Brain microvascular endothelial cell (primary cell): ENCODE measurements around the gene DNAJC17.

Experiments used
- DNase-seq: peaks from one replicate; pipeline ENCODE4 v3.0.0-alpha.2; 2020
- H3K27ac ChIP-seq: fragments of 250-450 bp; sonication (Bioruptor Pico); 2 replicates; pipeline ENCODE4 v1.5.1; 2020; ENCODE audit warnings: mild to moderate bottlenecking, moderate library complexity
- H3K27me3 ChIP-seq: fragments of 250-450 bp; sonication (Bioruptor Pico); replicated peaks from 2 replicates; pipeline ENCODE4 v1.5.1; 2020; ENCODE audit warnings: mild to moderate bottlenecking
- H3K36me3 ChIP-seq: fragments of 250-450 bp; sonication (Bioruptor Pico); replicated peaks from 2 replicates; pipeline ENCODE4 v1.5.1; 2020; ENCODE audit warnings: mild to moderate bottlenecking
- H3K4me3 ChIP-seq: 2 replicates; pipeline ENCODE4 v1.5.1; 2011; ENCODE audit warnings: low read depth, mild to moderate bottlenecking, control low read depth, low read length, moderate library complexity
- in situ Hi-C: cut with HindIII; loops from 2 replicates; pipeline ENCODE4 v1.10.0; 2017; ENCODE audit warnings: low sequenced_read_pairs, low pct_ligation_motif_present
- TF ChIP-seq, protein P1 (sequence below): IDR thresholded peaks from 2 replicates; pipeline ENCODE4 v1.5.1; 2011; ENCODE audit warnings: low read depth, mild to moderate bottlenecking, moderate library complexity, low read length, control low read depth, inconsistent platforms; ENCODE audit errors: missing control alignments

Gene DNAJC17

DNA sequence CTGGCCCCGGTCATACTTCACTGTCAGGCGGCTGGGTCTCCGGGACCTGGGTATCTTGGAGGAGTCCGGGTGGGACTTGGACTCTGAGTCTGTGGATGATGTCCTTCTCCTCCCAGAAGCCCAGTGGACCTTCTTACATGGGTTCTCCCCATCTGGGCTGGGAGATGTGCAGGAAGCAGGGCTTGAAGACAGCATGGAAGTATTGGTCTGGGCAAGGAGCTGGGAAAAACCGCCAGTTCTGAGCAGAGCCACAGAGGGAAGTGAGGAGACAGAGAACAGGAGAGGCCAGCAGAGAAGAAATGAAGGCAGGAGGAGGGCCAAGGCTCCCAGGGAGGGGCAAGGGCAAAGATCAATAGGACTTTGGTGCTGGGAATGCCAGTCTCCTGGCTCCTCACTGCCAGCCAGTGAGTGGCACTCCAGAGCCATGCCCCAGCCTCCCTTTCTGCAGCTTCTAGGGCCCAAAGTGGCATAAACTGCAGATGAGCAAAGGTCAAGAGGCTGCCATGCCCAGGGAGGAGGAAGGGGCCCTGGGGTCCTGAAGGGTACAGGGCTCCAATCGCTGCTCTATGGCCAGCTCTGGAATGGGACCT, 21.3 kb upstream of the DNAJC17 start, which contains the start of gene PPP1R14D:
Gene PPP1R14D (minus strand): TSS at position 262 of the 590 bp plus-strand sequence. CDS start 67 bp downstream, at position 195.
- H3K36me3 ChIP-seq, result no peaks in the 10 kb centered on the region
- no peak for DNase-seq
- no peaks in the 10 kb centered on the region for H3K27me3 ChIP-seq
- H3K27ac ChIP-seq, result no peak within 1 kb of the TSS
- in situ Hi-C loops, result no loop called here
- TF ChIP-seq, protein P1, sequence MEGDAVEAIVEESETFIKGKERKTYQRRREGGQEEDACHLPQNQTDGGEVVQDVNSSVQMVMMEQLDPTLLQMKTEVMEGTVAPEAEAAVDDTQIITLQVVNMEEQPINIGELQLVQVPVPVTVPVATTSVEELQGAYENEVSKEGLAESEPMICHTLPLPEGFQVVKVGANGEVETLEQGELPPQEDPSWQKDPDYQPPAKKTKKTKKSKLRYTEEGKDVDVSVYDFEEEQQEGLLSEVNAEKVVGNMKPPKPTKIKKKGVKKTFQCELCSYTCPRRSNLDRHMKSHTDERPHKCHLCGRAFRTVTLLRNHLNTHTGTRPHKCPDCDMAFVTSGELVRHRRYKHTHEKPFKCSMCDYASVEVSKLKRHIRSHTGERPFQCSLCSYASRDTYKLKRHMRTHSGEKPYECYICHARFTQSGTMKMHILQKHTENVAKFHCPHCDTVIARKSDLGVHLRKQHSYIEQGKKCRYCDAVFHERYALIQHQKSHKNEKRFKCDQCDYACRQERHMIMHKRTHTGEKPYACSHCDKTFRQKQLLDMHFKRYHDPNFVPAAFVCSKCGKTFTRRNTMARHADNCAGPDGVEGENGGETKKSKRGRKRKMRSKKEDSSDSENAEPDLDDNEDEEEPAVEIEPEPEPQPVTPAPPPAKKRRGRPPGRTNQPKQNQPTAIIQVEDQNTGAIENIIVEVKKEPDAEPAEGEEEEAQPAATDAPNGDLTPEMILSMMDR, result no peak
- no peak within 1 kb of the TSS for H3K4me3 ChIP-seq

DNA sequence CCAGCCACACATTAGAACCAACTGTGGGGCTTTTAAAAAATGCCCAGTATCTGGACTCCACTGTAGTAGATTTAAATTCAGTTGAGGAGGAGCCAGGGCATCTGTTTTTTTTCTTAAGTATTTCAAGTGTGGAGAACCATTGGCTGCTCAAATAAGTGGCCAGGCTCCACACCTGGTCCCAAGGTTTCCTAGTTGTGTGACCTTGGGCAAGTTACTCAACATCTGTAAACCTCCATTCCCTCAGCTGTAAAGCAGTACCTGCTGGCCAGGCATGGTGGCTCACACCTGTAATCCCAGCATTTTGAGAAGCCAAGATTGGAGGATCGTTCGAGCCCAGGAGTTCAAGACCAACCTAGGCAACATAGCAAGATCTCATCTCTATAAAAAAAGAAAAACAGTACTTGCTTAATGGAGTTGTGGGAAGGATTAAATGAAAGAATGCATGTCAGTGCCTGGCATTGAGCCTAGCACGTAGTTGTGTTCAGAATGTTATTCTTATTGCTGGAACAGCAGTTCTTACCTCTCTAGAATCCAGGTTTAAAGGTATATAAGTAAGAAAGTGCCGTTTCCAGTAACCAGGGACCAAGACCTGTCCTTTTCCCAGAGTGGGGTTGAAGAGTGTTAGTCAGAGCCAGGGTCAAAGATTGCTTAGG, 19.3 kb upstream of the DNAJC17 start:
- in situ Hi-C loops, result no loop called here
- H3K36me3 ChIP-seq, result no peaks in the 10 kb centered on the region
- no peak overlapping the region for H3K27ac ChIP-seq
- H3K4me3 ChIP-seq, result no peak overlapping the region
- H3K27me3 ChIP-seq, result no peaks in the 10 kb centered on the region
- TF ChIP-seq, protein P1, result no peak
- no peak for DNase-seq

DNA sequence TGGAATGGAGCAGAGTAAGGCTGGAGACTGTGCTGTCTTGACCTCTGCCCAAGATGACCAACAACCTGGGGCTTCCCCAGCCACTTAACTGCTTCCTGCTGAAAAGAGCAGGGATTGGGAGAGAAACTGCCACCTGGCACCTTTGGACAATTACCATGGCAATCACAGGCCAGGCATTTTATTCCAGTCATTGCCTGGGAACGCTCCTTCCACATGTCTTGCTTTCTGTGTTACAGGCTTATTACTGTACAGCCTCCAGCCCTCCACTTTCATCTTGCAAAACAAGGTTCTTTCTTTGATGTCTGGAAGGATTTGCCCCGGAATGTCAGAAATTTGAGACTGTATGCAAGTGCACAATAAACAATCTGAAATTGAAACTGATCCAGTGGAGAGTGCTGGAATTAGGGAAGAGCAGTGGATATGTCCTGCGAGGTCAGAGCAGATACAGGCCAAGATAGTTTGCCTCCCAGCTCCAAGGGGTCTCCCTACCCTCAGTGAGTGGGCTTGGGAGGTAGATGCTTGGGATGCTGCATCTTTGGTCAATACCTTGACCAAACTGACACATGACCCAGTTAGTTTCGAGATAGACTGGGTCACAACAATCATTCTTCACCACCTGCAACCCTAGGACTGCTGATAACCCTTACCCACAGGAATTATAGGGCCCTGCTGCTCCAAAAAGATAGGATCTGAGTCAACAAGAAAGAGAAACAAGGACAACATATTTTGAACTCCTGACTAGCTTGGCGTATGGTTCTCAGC, 18.6 kb upstream of the DNAJC17 start:
- no peak for DNase-seq
- no peak overlapping the region for H3K27ac ChIP-seq
- no peaks in the 10 kb centered on the region for H3K27me3 ChIP-seq
- H3K36me3 ChIP-seq, result no peaks in the 10 kb centered on the region
- no peak overlapping the region for H3K4me3 ChIP-seq
- TF ChIP-seq, protein P1, result no peak
- in situ Hi-C loops, result no loop called here

DNA sequence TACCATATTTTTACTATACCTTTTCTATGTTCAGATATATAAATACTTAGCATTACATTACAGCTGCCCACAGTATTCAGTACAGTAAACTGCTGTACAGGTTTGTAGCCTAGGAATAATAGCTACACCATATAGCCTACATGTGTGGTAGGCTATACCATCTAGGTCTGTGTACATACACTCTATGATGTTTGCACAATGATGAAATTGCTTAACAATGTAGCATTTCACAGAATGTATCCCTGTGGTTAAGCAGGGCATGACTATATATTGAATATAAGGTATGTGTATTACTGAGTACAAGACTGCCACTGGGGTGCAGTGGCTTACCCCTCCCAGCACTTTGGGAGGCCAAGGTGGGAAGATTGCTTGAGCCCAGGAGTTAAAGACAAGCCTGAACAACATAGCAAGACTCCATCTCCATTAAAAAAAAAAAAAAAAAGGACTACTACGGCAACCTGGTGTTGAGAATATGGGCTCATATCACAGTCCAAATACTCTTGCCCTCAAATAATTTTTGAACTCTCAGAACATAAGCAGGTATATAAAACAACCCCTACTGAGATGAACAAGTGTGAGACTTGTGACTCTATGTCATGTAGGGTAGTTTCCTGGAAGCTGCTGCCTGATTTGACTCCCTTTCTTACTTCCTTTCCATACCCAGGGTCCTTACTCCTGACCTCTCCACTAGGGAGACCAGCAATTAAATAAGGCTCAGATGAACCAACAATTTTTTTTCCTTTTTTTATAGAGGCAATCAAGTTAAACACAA, 16.5 kb upstream of the DNAJC17 start:
- DNase-seq, result no peak

GRCh38 chr15:40821195-40821594, 13.9 kb upstream of the DNAJC17 start:
- in situ Hi-C loops, result no loop called here
- DNase-seq, result no peak
- Histone ChIP-seq H3K4me3 (no peak overlapping the region), H3K36me3 (no peaks in the 10 kb centered on the region), H3K27me3 (no peaks in the 10 kb centered on the region), H3K27ac (no peak overlapping the region)
- TF ChIP-seq, protein P1, result no peak

More for the DNA sequence above, 16.5 kb upstream of the DNAJC17 start:
- TF ChIP-seq, protein P1, result no peak
- no peak overlapping the region for H3K4me3 ChIP-seq
- in situ Hi-C loops, result no loop called here
- no peaks in the 10 kb centered on the region for H3K36me3 ChIP-seq
- no peak overlapping the region for H3K27ac ChIP-seq
- H3K27me3 ChIP-seq, result no peaks in the 10 kb centered on the region
